Pancreas (tissue), 10 donors: ENCODE data around the gene TAF15. TPM values are rescaled to one million over a fixed set of nuclear protein-coding genes. Genes with fewer than 3 reads are reported as not detected.

Source experiments
- ATAC-seq, 4 donors: fragments of 200-7000 bp; cut with Tn5 transposase; one replicate each; pipeline versions ENCODE4 v1.8.0 to v1.9.1; 2020; ENCODE audit warnings: mild to moderate bottlenecking in 4 of 4, moderate library complexity in 4 of 4
- DNase-seq, 6 donors: peaks; one replicate each; pipeline ENCODE4 v3.0.0-alpha.2; 2020
- FAIRE-seq: peaks from 2 replicates; lab custom pipeline; 2012; peaks lifted over from hg19 to GRCh38; lab: Jason Lieb, UNC
- H3K27ac ChIP-seq, 4 donors: fragments of 200-600 bp; sonication (generic); 1 replicate in 3 of 4; 2 replicates in 1 of 4; pipeline versions ENCODE4 v1.5.0 to v1.8.0; 2020
- H3K27me3 ChIP-seq, 4 donors: fragments of 200-600 bp; one replicate each; pipeline ENCODE4 v1.8.0; 2021
- H3K36me3 ChIP-seq, 3 donors: fragments of 200-600 bp; sonication (generic) in 1 of 3; one replicate each; pipeline versions ENCODE4 v1.5.0 to v1.8.0; 2020 to 2021
- H3K4me1 ChIP-seq, 3 donors: fragments of 200-600 bp; one replicate each; pipeline ENCODE4 v1.8.0; 2021
- H3K4me3 ChIP-seq, 4 donors: fragments of 200-600 bp; sonication (generic) in 2 of 4; one replicate each; pipeline versions ENCODE4 v1.5.0 to v1.8.0; 2020 to 2021
- H3K9me3 ChIP-seq, 4 donors: fragments of 200-600 bp; one replicate each; pipeline ENCODE4 v1.8.0; 2021
- WGBS, 2 donors: extraction: QIAGEN DNeasy Blood & Tissue Kit; methylation state at CpG; one replicate each; pipeline ENCODE4 v1.1.7; 2013; 5-methylcytosine and 5-hydroxymethylcytosine counted together
- intact Hi-C, 3 donors: fragments of 100-400 bp; cut with DNase I; formaldehyde crosslinking; loops; one replicate each; pipeline versions ENCODE4 v1.11.1 to v1.14.2; 2022
- polyA plus RNA-seq, 2 donors: library from polyadenylated mRNA; stranded (reverse); fragments of 200-250 nt; gene quantifications; one replicate each; pipeline ENCODE4 v1.2.3, GENCODE V29; 2013
- total RNA-seq, 6 donors: library from RNA; stranded (reverse); fragmentation: NEBNext Ultra II Directional in 4 of 6; extraction: Animal tissue kit (Norgen Biotek cat#: 25700) in 4 of 6; gene quantifications; one replicate each; pipeline versions ENCODE4 v1.2.1 to v1.2.4, GENCODE V29; 2021 to 2023
- TF ChIP-seq, protein P1 (sequence below), 4 donors: fragments of 200-600 bp; sonication (generic) in 3 of 4; IDR thresholded peaks; one replicate each; pipeline versions ENCODE4 v1.5.0 to v1.8.0; 2021; ENCODE audit warnings: antibody characterized with exemption in 4 of 4
- donor health status: healthy with polysubstance abuse.
- donor health status: DM: no; HTN: no; CAD: no; lungs with moderate emphysema.
- donor health status: DM: no; HTN: no; CAD: no.
- donor health status: control.
- donor health status: control.
- donor health status: Bipolar disorder and iron deficiency.
- donor health status: DM: yes; HTN: yes; CAD: no.
- donor health status: DM: no; HTN: no; CAD: no.
- donor health status: DM: no; HTN: no; CAD: no.
- donor health status: DM: yes; HTN: yes; CAD: no.

Gene TAF15
- total and polyA plus RNA-seq, 8 donors = 62.9 to 88.1 (median 73.9) TPM

DNA sequence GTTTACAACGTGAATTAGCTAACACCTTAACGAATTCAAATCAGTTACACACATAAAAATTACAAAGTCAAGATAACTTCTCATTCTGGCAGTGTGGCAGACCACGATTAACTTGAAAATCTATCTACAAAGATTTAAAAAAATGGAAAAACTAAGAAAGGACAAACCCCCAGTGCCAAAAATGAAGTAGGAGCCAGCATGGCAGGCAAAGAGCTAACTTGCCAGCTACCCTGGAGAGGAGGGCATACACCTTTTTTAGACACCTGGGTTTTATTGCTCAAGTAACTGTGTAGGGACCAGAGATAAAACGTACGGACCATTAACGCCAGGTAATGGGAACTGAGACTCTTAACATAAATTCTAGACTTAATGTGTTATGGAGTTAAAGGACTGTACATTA is 2.5 kb downstream of the TAF15 start:
- intact Hi-C loops = no loop called here
- peaks cover 8 to 22% (median 19%) of the 10 kb centered on the region in 3 donors for H3K4me1 ChIP-seq
- no peak overlapping the region for H3K4me3 ChIP-seq
- no peak for ATAC-seq
- no peaks in the 10 kb centered on the region for H3K36me3 ChIP-seq
- H3K27me3 ChIP-seq = no peaks in the 10 kb centered on the region
- no peak for FAIRE-seq
- TF ChIP-seq, protein P1, sequence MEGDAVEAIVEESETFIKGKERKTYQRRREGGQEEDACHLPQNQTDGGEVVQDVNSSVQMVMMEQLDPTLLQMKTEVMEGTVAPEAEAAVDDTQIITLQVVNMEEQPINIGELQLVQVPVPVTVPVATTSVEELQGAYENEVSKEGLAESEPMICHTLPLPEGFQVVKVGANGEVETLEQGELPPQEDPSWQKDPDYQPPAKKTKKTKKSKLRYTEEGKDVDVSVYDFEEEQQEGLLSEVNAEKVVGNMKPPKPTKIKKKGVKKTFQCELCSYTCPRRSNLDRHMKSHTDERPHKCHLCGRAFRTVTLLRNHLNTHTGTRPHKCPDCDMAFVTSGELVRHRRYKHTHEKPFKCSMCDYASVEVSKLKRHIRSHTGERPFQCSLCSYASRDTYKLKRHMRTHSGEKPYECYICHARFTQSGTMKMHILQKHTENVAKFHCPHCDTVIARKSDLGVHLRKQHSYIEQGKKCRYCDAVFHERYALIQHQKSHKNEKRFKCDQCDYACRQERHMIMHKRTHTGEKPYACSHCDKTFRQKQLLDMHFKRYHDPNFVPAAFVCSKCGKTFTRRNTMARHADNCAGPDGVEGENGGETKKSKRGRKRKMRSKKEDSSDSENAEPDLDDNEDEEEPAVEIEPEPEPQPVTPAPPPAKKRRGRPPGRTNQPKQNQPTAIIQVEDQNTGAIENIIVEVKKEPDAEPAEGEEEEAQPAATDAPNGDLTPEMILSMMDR (IDR thresholded peaks at IDR 0.05) = no peak
- WGBS, 2 donors = 76 to 77% methylated on average over 6 of the region's 6 CpGs
- H3K27ac ChIP-seq = no peak overlapping the region
- no peak for DNase-seq
- no peaks in the 10 kb centered on the region for H3K9me3 ChIP-seq

DNA sequence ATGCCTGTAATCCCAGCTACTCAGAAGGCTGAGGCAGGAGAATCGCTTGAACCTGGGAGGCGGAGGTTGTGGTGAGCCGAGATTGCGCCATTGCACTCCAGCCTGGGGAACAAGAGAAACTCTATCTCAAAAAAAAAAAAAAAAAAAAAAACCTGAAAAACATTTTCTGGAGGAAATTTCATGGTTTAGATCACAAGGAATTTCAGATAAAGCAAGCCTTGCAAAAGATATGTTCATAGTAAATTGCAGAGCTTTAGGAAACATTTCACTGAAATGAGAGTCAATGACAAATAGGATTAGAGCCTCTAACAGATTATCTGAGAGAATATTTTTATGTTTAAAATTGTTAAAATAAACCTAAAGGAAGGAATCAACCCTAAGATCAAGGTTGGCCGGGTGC is 3.2 kb downstream of the TAF15 start:
- Histone ChIP-seq H3K9me3 (no peaks in the 10 kb centered on the region), H3K27ac (no peak overlapping the region), H3K36me3 (peaks cover 0 to under 1% (median 0%) of the 10 kb centered on the region in 3 donors), H3K4me1 (peaks cover 14 to 29% (median 26%) of the 10 kb centered on the region in 3 donors), H3K4me3 (no peak overlapping the region), H3K27me3 (no peaks in the 10 kb centered on the region)
- TF ChIP-seq, protein P1 (IDR thresholded peaks at IDR 0.05) = no peak
- FAIRE-seq = no peak
- intact Hi-C loops = no loop called here
- WGBS, 2 donors = 93 to 95% methylated on average over 5 of the region's 5 CpGs
- no peak for ATAC-seq
- DNase-seq = no peak

DNA sequence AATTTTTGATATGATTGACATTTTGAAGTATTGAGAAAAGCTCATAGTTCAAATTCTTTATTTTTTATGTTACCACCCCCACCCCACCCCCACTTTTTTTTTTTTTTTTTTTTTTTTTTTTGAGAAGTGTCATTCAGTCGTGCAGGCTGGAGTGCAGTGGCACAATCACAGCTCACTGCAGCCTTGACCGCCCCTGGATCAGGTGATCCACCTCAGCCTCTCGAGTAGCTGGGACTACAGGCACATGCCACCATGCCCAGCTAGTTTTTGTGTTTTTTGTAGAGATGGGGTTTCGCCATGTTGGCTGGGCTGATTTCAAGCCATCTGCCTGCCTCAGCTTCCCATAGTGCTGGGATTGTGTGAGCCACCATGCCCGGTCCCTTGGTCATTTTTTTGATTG is 7.4 kb downstream of the TAF15 start:
- 71 to 79% methylated on average over 5 of the region's 5 CpGs for WGBS, 2 donors
- TF ChIP-seq, protein P1 (IDR thresholded peaks at IDR 0.05) = no peak
- H3K4me1 ChIP-seq = peaks cover 5 to 16% (median 13%) of the 10 kb centered on the region in 3 donors
- ATAC-seq = peak in 2 of 4 donors; percentile 34 to 53
- no peak for DNase-seq
- no peaks in the 10 kb centered on the region for H3K9me3 ChIP-seq
- intact Hi-C loops = no loop called here
- H3K4me3 ChIP-seq = no peak overlapping the region
- H3K36me3 ChIP-seq = peaks cover 0 to 10% (median 0%) of the 10 kb centered on the region in 3 donors
- no peaks in the 10 kb centered on the region for H3K27me3 ChIP-seq
- no peak for FAIRE-seq
- no peak overlapping the region for H3K27ac ChIP-seq

DNA sequence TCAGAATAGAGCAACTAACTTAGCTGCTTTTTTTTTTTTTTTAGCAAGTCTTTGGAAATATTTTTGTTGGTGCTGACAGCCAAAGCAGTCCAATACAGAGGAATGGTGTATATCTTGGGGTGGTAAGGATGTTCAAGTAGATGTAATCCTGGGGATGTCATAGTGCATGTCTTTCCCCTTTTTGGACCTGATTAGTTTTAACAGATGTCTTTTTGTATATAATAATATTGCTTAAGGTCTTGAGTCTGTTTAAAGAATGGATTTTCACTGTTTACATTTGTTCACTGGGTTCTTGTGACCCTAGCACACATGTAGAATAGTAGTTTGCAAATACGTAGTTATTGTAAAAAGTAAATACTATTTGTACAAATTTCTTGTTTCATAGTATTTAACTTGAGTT is 7.9 kb downstream of the TAF15 start:
- WGBS, 2 donors = 69 to 70% methylated on average over 1 of the region's 1 CpG
- intact Hi-C loops = no loop called here

DNA sequence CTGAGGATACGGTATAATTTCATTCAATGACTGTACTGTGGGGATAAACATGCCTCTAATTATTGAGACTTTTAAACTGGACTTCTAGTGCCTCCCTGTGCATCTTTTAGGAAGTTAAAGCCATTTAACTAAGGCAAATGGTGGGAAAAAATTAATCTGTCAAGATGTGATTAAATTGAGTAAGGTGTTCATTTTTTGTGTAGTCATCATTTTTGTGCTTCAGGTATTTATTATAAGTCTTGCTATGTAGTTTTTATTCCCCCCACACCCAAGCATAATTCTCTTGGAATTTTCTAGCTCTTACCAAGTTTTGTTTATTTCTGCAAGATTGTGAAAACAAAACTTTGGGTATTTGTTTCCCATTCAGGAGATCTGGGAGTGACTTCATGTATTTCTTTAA is 10.2 kb downstream of the TAF15 start:
- no peaks in the 10 kb centered on the region for H3K9me3 ChIP-seq
- H3K4me3 ChIP-seq = no peak overlapping the region
- H3K4me1 ChIP-seq = peaks cover 5 to 11% (median 11%) of the 10 kb centered on the region in 3 donors
- H3K36me3 ChIP-seq = peaks cover 0 to 22% (median 0%) of the 10 kb centered on the region in 3 donors
- H3K27me3 ChIP-seq = no peaks in the 10 kb centered on the region
- no peak overlapping the region for H3K27ac ChIP-seq
- WGBS, 2 donors = 54 to 65% methylated on average over 1 of the region's 1 CpG
- DNase-seq = no peak
- TF ChIP-seq, protein P1 (IDR thresholded peaks at IDR 0.05) = no peak
- ATAC-seq = no peak
- intact Hi-C loops = no loop called here
- FAIRE-seq = no peak

More for the DNA sequence above, 7.9 kb downstream of the TAF15 start:
- DNase-seq = no peak
- Histone ChIP-seq H3K4me3 (no peak overlapping the region), H3K27me3 (no peaks in the 10 kb centered on the region), H3K27ac (no peak overlapping the region), H3K4me1 (peaks cover 5 to 11% (median 11%) of the 10 kb centered on the region in 3 donors), H3K36me3 (peaks cover 0 to 10% (median 0%) of the 10 kb centered on the region in 3 donors), H3K9me3 (no peaks in the 10 kb centered on the region)
- FAIRE-seq = no peak
- TF ChIP-seq, protein P1 (IDR thresholded peaks at IDR 0.05) = no peak
- ATAC-seq = no peak
